NOMO-1 treated with DMSO at 0.1 percent for 48 hours (cell line): ENCODE measurements around the gene SLC25A26.

ENCODE experiments used
- DNase-seq: peaks from one replicate; lab custom pipeline; 2025; ENCODE audit not compliant: unreplicated experiment; lab: John Stamatoyannopoulos, UW

SLC25A26 gene, protein sequence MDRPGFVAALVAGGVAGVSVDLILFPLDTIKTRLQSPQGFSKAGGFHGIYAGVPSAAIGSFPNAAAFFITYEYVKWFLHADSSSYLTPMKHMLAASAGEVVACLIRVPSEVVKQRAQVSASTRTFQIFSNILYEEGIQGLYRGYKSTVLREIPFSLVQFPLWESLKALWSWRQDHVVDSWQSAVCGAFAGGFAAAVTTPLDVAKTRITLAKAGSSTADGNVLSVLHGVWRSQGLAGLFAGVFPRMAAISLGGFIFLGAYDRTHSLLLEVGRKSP

GRCh38 chr3:66220602-66221377, at the start of gene SLC25A26:
Gene SLC25A26, plus strand, starts transcription at chr3:66221001. Its CDS starts 94 bp downstream, at chr3:66221095.
- DNase-seq, result peak; percentile 92

- no peak for DNase-seq
Measured at GRCh38 chr3:66172394-66172793, 48.4 kb upstream of the SLC25A26 start.

DNA sequence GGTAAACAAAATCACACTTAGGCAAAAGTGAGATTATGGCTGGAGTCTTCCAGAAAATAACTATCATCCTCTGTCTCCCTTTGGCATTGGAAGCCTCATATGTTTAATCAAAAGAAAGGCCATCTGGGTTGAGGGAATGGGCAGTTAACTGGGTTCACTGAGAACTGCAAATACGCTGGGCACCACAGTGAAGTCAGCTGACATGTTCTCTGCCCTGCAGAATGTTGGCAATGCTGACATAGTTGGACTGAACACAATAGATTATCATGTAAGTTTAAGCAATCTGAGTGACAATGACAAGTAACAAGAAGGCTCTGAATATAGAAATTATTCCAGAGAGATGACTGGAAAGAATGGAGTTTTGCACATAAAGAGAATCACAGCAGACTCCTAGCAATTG, 43.8 kb upstream of the SLC25A26 start:
- DNase-seq, result no peak

GRCh38 chr3:66178206-66178605, 42.6 kb upstream of the SLC25A26 start:
- no peak for DNase-seq

- no peak for DNase-seq
Measured at GRCh38 chr3:66179793-66180192, 41.0 kb upstream of the SLC25A26 start.

DNA sequence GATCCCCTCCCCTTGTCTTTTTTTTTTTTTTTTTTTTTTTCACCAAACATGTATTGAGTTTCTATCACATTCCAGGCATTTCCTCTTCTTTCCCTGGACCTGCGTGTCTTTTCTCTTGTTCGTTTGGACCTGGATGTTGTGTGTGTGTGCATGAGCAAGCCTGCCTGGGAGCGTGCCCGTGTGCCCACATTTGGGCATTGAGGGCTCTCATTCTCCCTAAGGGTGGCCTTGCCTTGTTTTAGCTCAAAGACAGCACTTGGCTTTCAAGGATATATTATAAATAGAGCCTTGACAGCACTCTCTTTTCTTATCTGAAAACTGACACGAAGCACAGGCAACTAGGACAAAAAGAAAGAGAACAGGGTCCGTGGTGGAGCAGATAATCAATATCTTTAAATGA, 39.0 kb upstream of the SLC25A26 start:
- no peak for DNase-seq

GRCh38 chr3:66182246-66182645, 38.6 kb upstream of the SLC25A26 start:
- no peak for DNase-seq

- no peak for DNase-seq
Measured at GRCh38 chr3:66186545-66186944, 34.3 kb upstream of the SLC25A26 start.

DNA sequence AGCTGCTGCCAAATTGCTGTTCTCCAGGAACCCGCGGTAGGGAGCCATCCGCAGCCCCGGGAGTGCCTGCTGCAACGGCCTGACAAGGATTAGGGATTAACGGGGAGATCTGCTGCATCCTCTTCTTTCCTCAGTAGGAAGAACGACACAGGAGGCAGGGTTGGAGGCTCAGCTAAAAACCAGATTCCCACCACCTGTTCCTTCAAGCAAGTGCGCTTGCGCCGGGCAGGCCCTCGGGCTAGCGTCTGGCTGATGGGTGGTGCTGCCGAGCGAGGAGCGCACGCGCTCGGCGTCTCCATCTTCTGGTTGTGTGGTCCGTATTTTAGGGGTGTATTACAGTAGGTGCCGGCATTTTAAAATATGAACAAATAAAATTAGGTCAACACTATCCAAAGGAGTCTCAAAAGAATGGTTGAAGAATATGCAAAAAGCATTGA, 25.4 kb upstream of the SLC25A26 start:
- no peak for DNase-seq

- no peak for DNase-seq
Measured at GRCh38 chr3:66196633-66197032, 24.2 kb upstream of the SLC25A26 start.

DNA sequence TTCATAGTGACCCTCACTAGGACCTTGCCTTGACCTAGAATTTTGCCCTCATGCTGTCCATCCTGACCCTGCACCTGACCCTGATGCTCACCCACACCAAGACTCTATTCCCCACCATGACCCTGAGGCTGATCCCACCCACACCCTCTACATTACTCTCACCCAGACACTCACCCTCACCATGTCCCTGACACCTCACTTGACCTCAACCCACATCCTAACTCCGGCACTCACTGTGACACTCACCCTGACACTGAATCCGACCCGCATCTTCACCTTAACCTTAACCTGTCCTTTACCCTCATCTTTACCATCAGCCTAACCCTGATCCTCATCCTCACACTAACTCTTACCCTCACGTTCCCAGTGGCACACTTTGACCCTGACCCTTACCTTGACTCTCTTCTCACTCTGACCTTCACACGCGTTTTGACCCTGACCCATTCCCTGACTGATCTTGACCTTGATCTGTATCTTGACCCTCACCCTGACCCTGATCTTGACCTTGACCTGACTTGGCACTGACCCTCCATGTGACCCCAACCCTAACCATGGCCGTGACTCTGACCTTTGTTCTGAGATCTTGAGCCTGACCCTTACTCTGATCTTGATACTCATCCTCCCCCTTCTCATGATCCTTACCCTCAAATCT, 22.2 kb upstream of the SLC25A26 start:
- DNase-seq, result no peak

- no peak for DNase-seq
Measured at GRCh38 chr3:66199089-66199473, 21.7 kb upstream of the SLC25A26 start.

DNA sequence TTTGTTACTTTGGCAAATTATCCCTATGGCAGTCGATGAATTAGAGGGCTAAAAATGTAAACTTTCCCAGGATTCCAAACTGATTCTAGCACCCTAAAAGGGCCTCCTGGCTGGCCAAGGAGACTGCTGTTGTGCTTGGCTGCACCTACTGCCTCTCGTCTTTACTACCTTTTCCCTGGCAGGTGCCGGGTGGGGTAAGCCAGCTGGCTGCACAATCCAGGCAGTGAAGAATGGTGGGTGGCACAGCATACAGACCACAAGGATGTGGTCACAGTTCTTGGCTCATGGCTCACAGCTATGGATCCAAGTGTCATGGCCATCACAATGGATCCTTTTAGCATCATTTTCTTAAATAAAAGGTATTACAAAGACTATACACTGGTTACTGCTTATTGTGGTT, 20.7 kb upstream of the SLC25A26 start:
- no peak for DNase-seq

GRCh38 chr3:66200786-66201185, 20.0 kb upstream of the SLC25A26 start:
- DNase-seq, result no peak

DNA sequence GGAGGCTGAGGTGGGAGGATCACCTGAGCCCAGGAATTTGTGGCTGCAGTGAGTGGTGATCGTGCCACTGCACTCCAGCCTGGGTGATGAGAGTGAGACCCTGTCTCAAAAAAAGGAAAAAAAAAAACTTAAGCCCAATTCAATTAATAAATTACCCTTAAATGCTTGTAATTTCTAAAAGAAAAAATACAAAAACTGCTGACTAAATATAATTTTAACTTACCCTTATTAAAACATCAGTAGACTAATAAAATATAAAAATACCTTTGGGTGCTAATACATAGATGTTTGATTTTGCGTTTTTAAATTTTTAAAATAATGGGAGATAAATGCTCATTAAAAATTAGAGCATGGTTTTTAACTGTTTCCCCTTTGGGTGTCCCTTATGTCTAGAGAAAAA, 17.5 kb upstream of the SLC25A26 start:
- no peak for DNase-seq

GRCh38 chr3:66206806-66207205, 14.0 kb upstream of the SLC25A26 start:
- DNase-seq, result no peak

DNA sequence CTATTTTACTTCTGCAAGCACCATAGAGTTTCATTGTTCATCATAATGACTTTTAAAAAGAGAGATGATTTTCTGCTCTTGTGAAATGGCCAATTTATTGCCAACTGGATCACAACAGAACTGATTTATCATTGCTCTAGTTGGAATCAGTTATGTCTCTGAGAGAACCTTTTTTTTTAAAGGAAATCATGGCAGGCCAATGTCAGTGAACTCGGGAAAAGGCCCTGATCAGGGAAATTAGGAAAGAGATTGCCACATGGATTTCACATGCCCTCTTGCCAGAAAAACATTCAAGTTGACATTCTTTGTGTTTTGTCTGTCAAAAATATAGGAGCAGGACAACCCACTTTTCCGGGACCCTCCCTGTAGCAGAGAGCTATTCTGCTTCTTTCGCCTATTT, 12.6 kb upstream of the SLC25A26 start:
- DNase-seq, result no peak

- DNase-seq, result no peak
Measured at GRCh38 chr3:66210687-66211295, 10.0 kb upstream of the SLC25A26 start.

DNA sequence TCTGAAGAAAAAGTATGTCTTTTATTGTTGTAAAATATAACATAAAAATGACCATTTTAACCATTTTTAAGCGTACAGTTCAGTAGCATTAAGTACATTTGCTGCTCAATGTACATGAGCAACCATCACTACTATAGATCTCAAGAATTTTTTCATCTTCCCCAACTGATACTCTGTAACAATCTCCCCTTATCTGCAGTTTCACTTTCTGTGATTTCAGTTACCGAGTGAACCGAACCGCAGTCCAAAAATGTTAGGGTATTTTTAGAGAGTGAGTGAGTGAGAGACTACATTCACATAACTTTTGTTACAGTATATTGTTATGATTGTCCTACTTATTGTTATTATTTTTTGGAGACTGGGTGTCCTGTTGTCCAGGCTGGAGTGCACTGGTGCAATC, 9.0 kb upstream of the SLC25A26 start:
- DNase-seq, result no peak

GRCh38 chr3:66215106-66215505, 5.7 kb upstream of the SLC25A26 start:
- DNase-seq, result no peak

GRCh38 chr3:66220066-66220465, 735 bp upstream of the SLC25A26 start:
- DNase-seq, result no peak

GRCh38 chr3:66224220-66224619, 3.4 kb downstream of the SLC25A26 start:
- DNase-seq, result no peak
